Measurements from ENCODE around the gene ZNRF3.

GRCh38 chr22:29012101-29012433, 128.7 kb downstream of the ZNRF3 start:
- TF ChIP-seq, protein P1, sequence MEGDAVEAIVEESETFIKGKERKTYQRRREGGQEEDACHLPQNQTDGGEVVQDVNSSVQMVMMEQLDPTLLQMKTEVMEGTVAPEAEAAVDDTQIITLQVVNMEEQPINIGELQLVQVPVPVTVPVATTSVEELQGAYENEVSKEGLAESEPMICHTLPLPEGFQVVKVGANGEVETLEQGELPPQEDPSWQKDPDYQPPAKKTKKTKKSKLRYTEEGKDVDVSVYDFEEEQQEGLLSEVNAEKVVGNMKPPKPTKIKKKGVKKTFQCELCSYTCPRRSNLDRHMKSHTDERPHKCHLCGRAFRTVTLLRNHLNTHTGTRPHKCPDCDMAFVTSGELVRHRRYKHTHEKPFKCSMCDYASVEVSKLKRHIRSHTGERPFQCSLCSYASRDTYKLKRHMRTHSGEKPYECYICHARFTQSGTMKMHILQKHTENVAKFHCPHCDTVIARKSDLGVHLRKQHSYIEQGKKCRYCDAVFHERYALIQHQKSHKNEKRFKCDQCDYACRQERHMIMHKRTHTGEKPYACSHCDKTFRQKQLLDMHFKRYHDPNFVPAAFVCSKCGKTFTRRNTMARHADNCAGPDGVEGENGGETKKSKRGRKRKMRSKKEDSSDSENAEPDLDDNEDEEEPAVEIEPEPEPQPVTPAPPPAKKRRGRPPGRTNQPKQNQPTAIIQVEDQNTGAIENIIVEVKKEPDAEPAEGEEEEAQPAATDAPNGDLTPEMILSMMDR (conservative IDR thresholded peaks at IDR 0.05; ENCODE audit: low read depth, low read length), result no peak
- TF ChIP-seq EZH2phosphoT487 (IDR thresholded peaks at IDR 0.05; ENCODE audit: borderline replicate concordance, low read length) (no peak), EZH2 (IDR thresholded peaks at IDR 0.05; ENCODE audit: low read length, unreplicated experiment) (no peak)
